ENCODE data around the gene THSD4.

THSD4 gene

DNA sequence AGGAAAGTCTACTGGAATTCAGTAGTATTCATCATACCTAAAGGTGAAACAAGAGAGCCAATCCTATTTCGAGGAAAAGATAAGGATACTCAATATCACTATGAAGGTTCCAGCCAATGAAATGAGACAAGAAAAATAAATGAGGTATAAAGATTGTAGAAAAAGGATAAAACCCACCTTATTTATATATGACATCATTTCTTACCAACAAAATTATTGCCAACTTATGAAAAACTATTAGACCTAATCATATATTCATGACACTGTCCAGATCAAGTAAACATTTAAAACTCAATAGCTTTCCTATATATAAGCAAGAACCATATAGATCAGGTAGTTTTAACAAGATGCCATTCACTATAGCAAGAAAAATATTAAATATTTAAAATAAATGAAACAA is 584.7 kb downstream of the THSD4 start:
- no peaks in the 10 kb centered on the region for H3K9me2 ChIP-seq (replicated peaks; ENCODE audit: low read depth, low read length)
- TF ChIP-seq EZH2phosphoT487 (IDR thresholded peaks at IDR 0.05; ENCODE audit: borderline replicate concordance) = no peak
- TF ChIP-seq, protein P1, sequence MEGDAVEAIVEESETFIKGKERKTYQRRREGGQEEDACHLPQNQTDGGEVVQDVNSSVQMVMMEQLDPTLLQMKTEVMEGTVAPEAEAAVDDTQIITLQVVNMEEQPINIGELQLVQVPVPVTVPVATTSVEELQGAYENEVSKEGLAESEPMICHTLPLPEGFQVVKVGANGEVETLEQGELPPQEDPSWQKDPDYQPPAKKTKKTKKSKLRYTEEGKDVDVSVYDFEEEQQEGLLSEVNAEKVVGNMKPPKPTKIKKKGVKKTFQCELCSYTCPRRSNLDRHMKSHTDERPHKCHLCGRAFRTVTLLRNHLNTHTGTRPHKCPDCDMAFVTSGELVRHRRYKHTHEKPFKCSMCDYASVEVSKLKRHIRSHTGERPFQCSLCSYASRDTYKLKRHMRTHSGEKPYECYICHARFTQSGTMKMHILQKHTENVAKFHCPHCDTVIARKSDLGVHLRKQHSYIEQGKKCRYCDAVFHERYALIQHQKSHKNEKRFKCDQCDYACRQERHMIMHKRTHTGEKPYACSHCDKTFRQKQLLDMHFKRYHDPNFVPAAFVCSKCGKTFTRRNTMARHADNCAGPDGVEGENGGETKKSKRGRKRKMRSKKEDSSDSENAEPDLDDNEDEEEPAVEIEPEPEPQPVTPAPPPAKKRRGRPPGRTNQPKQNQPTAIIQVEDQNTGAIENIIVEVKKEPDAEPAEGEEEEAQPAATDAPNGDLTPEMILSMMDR (conservative IDR thresholded peaks at IDR 0.05; ENCODE audit: low read length) = no peak
- H3K79me2 ChIP-seq (ENCODE audit: insufficient read depth, low read length) = no peaks in the 10 kb centered on the region
- H3K4me3 ChIP-seq (ENCODE audit: low read length, poor library complexity, severe bottlenecking) = no peak overlapping the region
- no peaks in the 10 kb centered on the region for H4K20me1 ChIP-seq (ENCODE audit: insufficient read depth, low read length, poor library complexity, severe bottlenecking)
- H3K9me3 ChIP-seq (ENCODE audit: insufficient read depth, low read depth, low read length) = no peaks in the 10 kb centered on the region
- no peak overlapping the region for H2AFZ ChIP-seq (ENCODE audit: low read length)
- H3K4me2 ChIP-seq (ENCODE audit: low read depth, low read length, poor library complexity, severe bottlenecking) = no peak overlapping the region
- no peaks in the 10 kb centered on the region for H3K27me3 ChIP-seq (ENCODE audit: insufficient read depth, low read length, poor library complexity, severe bottlenecking)
- H3F3A ChIP-seq (ENCODE audit: low read depth) = no peaks in the 10 kb centered on the region
- no peaks in the 10 kb centered on the region for H3K36me3 ChIP-seq (ENCODE audit: insufficient read depth, low read length)
- H3K4me1 ChIP-seq (ENCODE audit: insufficient read depth, low read length, poor library complexity, severe bottlenecking) = no peaks in the 10 kb centered on the region
- no peak overlapping the region for H3K9ac ChIP-seq (ENCODE audit: low read depth, low read length, poor library complexity, severe bottlenecking)

GRCh38 chr15:71701808-71702207 is 586.5 kb downstream of the THSD4 start:
- Histone ChIP-seq H3K4me3 (ENCODE audit: low read length, poor library complexity, severe bottlenecking) (no peak overlapping the region), H3K27me3 (ENCODE audit: insufficient read depth, low read length, poor library complexity, severe bottlenecking) (no peaks in the 10 kb centered on the region), H3K4me2 (ENCODE audit: low read depth, low read length, poor library complexity, severe bottlenecking) (no peak overlapping the region), H3K79me2 (ENCODE audit: insufficient read depth, low read length) (no peaks in the 10 kb centered on the region), H3K36me3 (ENCODE audit: insufficient read depth, low read length) (no peaks in the 10 kb centered on the region), H3K9ac (ENCODE audit: low read depth, low read length, poor library complexity, severe bottlenecking) (no peak overlapping the region), H3K9me2 (replicated peaks; ENCODE audit: low read depth, low read length) (no peaks in the 10 kb centered on the region), H3F3A (ENCODE audit: low read depth) (no peaks in the 10 kb centered on the region), H3K4me1 (ENCODE audit: insufficient read depth, low read length, poor library complexity, severe bottlenecking) (no peaks in the 10 kb centered on the region), H3K9me3 (ENCODE audit: insufficient read depth, low read depth, low read length) (no peaks in the 10 kb centered on the region), H4K20me1 (ENCODE audit: insufficient read depth, low read length, poor library complexity, severe bottlenecking) (no peaks in the 10 kb centered on the region), H2AFZ (ENCODE audit: low read length) (no peak overlapping the region)
- TF ChIP-seq, protein P1 (conservative IDR thresholded peaks at IDR 0.05; ENCODE audit: low read length) = no peak
- no peak for TF ChIP-seq EZH2phosphoT487 (IDR thresholded peaks at IDR 0.05; ENCODE audit: borderline replicate concordance)

- H3K4me3 ChIP-seq (ENCODE audit: low read length, poor library complexity, severe bottlenecking) = no peak overlapping the region
- H3K4me1 ChIP-seq (ENCODE audit: insufficient read depth, low read length, poor library complexity, severe bottlenecking) = no peaks in the 10 kb centered on the region
- no peaks in the 10 kb centered on the region for H3K9me3 ChIP-seq (ENCODE audit: insufficient read depth, low read depth, low read length)
- H3K36me3 ChIP-seq (ENCODE audit: insufficient read depth, low read length) = no peaks in the 10 kb centered on the region
- no peak overlapping the region for H2AFZ ChIP-seq (ENCODE audit: low read length)
- no peaks in the 10 kb centered on the region for H3F3A ChIP-seq (ENCODE audit: low read depth)
- no peaks in the 10 kb centered on the region for H3K9me2 ChIP-seq (replicated peaks; ENCODE audit: low read depth, low read length)
- no peaks in the 10 kb centered on the region for H3K79me2 ChIP-seq (ENCODE audit: insufficient read depth, low read length)
- TF ChIP-seq, protein P1 (conservative IDR thresholded peaks at IDR 0.05; ENCODE audit: low read length) = no peak
- TF ChIP-seq EZH2phosphoT487 (IDR thresholded peaks at IDR 0.05; ENCODE audit: borderline replicate concordance) = no peak
- H3K4me2 ChIP-seq (ENCODE audit: low read depth, low read length, poor library complexity, severe bottlenecking) = no peak overlapping the region
- H3K27me3 ChIP-seq (ENCODE audit: insufficient read depth, low read length, poor library complexity, severe bottlenecking) = no peaks in the 10 kb centered on the region
- no peaks in the 10 kb centered on the region for H4K20me1 ChIP-seq (ENCODE audit: insufficient read depth, low read length, poor library complexity, severe bottlenecking)
- H3K9ac ChIP-seq (ENCODE audit: low read depth, low read length, poor library complexity, severe bottlenecking) = no peak overlapping the region
Measured at GRCh38 chr15:71702496-71702895, 587.2 kb downstream of the THSD4 start.

Data from Loucy (cell line).